Natural killer cell (primary cell): ENCODE data around the gene ATOH8. TPM values are rescaled to one million over a fixed set of nuclear protein-coding genes. Genes with fewer than 3 reads are reported as not detected.
"Not testable (repeated sequence)": the region's sequence is repeated elsewhere in the genome, so short reads cannot be mapped to it uniquely, and the experiment has no call there.

ENCODE experiments used
- ATAC-seq, 3 donors: fragments of 150-1000 bp in 2 of 3; fragments of 200-7000 bp in 1 of 3; cut with Tn5 transposase; 1 replicate in 1 of 3; 2 replicates in 2 of 3; pipeline ENCODE4 v1.10.0; 2021; ENCODE audit warnings: mild to moderate bottlenecking in 2 of 3, moderate library complexity in 2 of 3
- DNase-seq, 2 donors: peaks; one replicate each; pipeline versions ENCODE4 v3.0.0 to v3.0.0-alpha.2; 2013 to 2021; ENCODE audit warnings: mixed read lengths in 1 of 2
- H3K27ac ChIP-seq: one replicate; pipeline ENCODE4 v1.5.1; 2013; ENCODE audit warnings: mild to moderate bottlenecking, low read length
- H3K27me3 ChIP-seq: one replicate; pipeline ENCODE4 v1.6.1; 2013; ENCODE audit warnings: low read length; ENCODE audit not compliant: control insufficient read depth, insufficient read depth
- H3K36me3 ChIP-seq: one replicate; pipeline ENCODE4 v1.6.1; 2013; ENCODE audit warnings: low read length; ENCODE audit not compliant: control insufficient read depth, insufficient read depth
- H3K4me1 ChIP-seq: one replicate; pipeline ENCODE4 v1.6.1; 2013; ENCODE audit warnings: low read length; ENCODE audit not compliant: control insufficient read depth, insufficient read depth
- H3K4me3 ChIP-seq: one replicate; pipeline ENCODE4 v1.5.1; 2013; ENCODE audit warnings: low read length
- H3K9me3 ChIP-seq: one replicate; pipeline ENCODE4 v1.6.1; 2013; ENCODE audit warnings: low read length; ENCODE audit not compliant: control insufficient read depth, insufficient read depth
- H3K27ac Mint-ChIP-seq, 2 donors: one replicate each; pipeline ENCODE4 v1.8.0; 2022; ENCODE audit warnings: mild to moderate bottlenecking in 2 of 2, mixed read lengths in 2 of 2, moderate library complexity in 1 of 2
- H3K27me3 Mint-ChIP-seq, 2 donors: one replicate each; pipeline ENCODE4 v1.8.0; 2022; ENCODE audit warnings: low read depth in 2 of 2, mixed read lengths in 2 of 2
- H3K36me3 Mint-ChIP-seq: one replicate; pipeline ENCODE4 v1.8.0; 2022; ENCODE audit warnings: mixed read lengths
- H3K4me1 Mint-ChIP-seq, 2 donors: one replicate each; pipeline ENCODE4 v1.8.0; 2022; ENCODE audit warnings: mixed read lengths in 2 of 2
- H3K4me3 Mint-ChIP-seq: one replicate; pipeline ENCODE4 v1.8.0; 2022; ENCODE audit warnings: mild to moderate bottlenecking, moderate library complexity, mixed read lengths
- H3K9me3 Mint-ChIP-seq, 2 donors: one replicate each; pipeline ENCODE4 v1.8.0; 2022; ENCODE audit warnings: mixed read lengths in 2 of 2
- WGBS: methylation state at CpG from one replicate; pipeline ENCODE4 v1.1.7; 2013; ENCODE audit warnings: missing lambda C conversion rate; ENCODE audit not compliant: insufficient coverage; 5-methylcytosine and 5-hydroxymethylcytosine counted together
- intact Hi-C: fragments of 100-400 bp; cut with micrococcal nuclease; formaldehyde crosslinking; loops from one replicate; pipeline ENCODE4 v1.14.2; 2022
- total RNA-seq, 4 donors: library from RNA; stranded (reverse); fragments of 120-200 nt in 1 of 4; gene quantifications; one replicate each; pipeline versions ENCODE4 v1.2.3 to v1.2.4, GENCODE V29; 2013 to 2022
- TF ChIP-seq, protein P1 (sequence below): fragments of 200-600 bp; IDR thresholded peaks from one replicate; pipeline ENCODE4 v1.8.0; 2022; ENCODE audit warnings: antibody characterized with exemption

The ATOH8 gene
- total RNA-seq, 3 donors from 2014 or later (not counting 1 experiment from before 2014, with no cell fraction given) = 0.23 TPM; not detected in 2

DNA sequence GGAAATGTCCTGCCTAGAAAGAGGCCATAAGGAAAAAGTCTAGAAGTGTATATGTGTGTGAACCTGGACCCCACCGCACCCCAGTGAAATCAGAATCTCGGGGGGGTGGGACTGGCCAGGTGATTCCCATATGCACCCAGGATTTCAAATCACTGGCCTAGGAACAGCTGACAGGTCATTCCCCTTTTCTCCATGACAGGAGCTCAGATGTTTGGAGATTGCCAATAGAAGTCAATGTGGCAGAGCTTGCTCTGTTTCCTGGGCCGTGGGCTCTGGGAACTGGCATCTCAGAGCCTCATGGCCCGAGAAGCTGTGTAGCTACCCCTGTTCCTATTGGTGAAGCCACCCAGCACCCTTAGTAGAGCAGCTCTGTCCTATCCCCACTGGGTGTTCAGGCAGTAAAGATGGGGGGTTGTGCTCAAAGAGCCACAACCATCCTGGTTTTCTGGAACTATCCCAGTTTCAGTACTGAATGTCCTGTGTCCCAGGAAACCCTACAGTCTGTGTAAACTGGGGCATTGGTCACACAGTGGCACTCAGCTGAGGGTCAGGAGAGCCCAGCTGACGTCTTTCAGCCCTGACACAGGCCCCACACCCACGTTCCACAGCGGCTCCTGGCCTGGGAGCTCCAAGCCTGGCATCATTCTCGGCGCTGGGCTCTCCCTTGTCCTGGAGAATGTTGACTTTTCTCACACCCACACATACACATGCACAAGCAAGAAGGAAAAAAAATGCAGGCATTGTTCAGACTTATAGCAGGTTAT, 40.8 kb upstream of the ATOH8 start:
- no peaks in the 10 kb centered on the region for H3K36me3 ChIP-seq
- Mint-ChIP-seq H3K4me3 (no peak overlapping the region), H3K27ac (no peak overlapping the region), H3K4me1 (peaks cover 0 to 6% of the 10 kb centered on the region in 2 donors), H3K9me3 (no peaks in the 10 kb centered on the region), H3K27me3 (no peaks in the 10 kb centered on the region), H3K36me3 (no peaks in the 10 kb centered on the region)
- H3K27ac ChIP-seq = no peak overlapping the region
- TF ChIP-seq, protein P1, sequence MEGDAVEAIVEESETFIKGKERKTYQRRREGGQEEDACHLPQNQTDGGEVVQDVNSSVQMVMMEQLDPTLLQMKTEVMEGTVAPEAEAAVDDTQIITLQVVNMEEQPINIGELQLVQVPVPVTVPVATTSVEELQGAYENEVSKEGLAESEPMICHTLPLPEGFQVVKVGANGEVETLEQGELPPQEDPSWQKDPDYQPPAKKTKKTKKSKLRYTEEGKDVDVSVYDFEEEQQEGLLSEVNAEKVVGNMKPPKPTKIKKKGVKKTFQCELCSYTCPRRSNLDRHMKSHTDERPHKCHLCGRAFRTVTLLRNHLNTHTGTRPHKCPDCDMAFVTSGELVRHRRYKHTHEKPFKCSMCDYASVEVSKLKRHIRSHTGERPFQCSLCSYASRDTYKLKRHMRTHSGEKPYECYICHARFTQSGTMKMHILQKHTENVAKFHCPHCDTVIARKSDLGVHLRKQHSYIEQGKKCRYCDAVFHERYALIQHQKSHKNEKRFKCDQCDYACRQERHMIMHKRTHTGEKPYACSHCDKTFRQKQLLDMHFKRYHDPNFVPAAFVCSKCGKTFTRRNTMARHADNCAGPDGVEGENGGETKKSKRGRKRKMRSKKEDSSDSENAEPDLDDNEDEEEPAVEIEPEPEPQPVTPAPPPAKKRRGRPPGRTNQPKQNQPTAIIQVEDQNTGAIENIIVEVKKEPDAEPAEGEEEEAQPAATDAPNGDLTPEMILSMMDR = no peak
- H3K4me3 ChIP-seq = no peak overlapping the region
- DNase-seq (no peak), ATAC-seq (no peak)
- H3K9me3 ChIP-seq = no peaks in the 10 kb centered on the region
- no peaks in the 10 kb centered on the region for H3K27me3 ChIP-seq
- intact Hi-C loops = no loop called here
- WGBS = 95% methylated on average over 9 of the region's 9 CpGs
- H3K4me1 ChIP-seq = peaks cover 21% of the 10 kb centered on the region

GRCh38 chr2:85713836-85714235, 40.0 kb upstream of the ATOH8 start:
- no peak overlapping the region for H3K4me3 Mint-ChIP-seq
- intact Hi-C loops = no loop called here
- Histone ChIP-seq H3K9me3 (no peaks in the 10 kb centered on the region), H3K27ac (no peak overlapping the region), H3K4me3 (no peak overlapping the region), H3K4me1 (peaks cover 21% of the 10 kb centered on the region), H3K36me3 (no peaks in the 10 kb centered on the region), H3K27me3 (no peaks in the 10 kb centered on the region)
- H3K27ac Mint-ChIP-seq = no peak overlapping the region
- DNase-seq (no peak), ATAC-seq (no peak)
- H3K27me3 Mint-ChIP-seq = no peaks in the 10 kb centered on the region
- H3K4me1 Mint-ChIP-seq = peaks cover 0 to 6% of the 10 kb centered on the region in 2 donors
- WGBS = 94% methylated on average over 5 of the region's 5 CpGs
- no peaks in the 10 kb centered on the region for H3K36me3 Mint-ChIP-seq
- no peaks in the 10 kb centered on the region for H3K9me3 Mint-ChIP-seq
- TF ChIP-seq, protein P1 = no peak

DNA sequence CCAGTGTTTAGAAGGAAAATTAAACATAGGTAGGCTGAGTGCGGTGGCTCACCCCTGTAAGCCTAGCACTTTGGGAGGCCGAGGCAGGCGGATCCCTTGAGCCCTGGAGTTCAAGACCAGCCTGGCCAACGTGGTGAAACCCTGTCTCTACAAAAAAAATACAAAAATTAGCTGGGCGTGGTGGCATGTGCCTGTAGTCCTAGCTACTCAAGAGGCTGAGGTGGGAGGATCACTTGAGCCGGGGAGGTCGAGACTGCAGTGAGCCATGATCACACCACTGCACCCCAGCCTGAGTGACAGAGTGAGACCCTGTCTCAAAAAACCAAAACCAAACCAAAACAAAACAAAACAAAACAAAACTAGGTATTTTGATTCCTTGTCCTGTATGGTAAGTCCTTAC, 39.4 kb upstream of the ATOH8 start:
- H3K36me3 ChIP-seq, H3K9me3 Mint-ChIP-seq, H3K4me3 Mint-ChIP-seq, H3K27me3 ChIP-seq, H3K27ac Mint-ChIP-seq, H3K27me3 Mint-ChIP-seq, H3K9me3 ChIP-seq, H3K4me1 Mint-ChIP-seq, H3K36me3 Mint-ChIP-seq, H3K27ac ChIP-seq, H3K4me3 ChIP-seq, DNase-seq, intact Hi-C loops, ATAC-seq: not testable (repeated sequence)
- H3K4me1 ChIP-seq = peaks cover 21% of the 10 kb centered on the region
- WGBS = 80% methylated on average over 7 of the region's 7 CpGs

GRCh38 chr2:85714841-85715240, 39.0 kb upstream of the ATOH8 start:
- 95% methylated on average over 2 of the region's 8 CpGs for WGBS

More at GRCh38 chr2:85714841-85715240, 39.0 kb upstream of the ATOH8 start:
- Histone ChIP-seq H3K27me3 (no peaks in the 10 kb centered on the region), H3K27ac (no peak overlapping the region), H3K9me3 (no peaks in the 10 kb centered on the region), H3K4me1 (peaks cover 18% of the 10 kb centered on the region), H3K4me3 (no peak overlapping the region), H3K36me3 (no peaks in the 10 kb centered on the region)
- ATAC-seq = peak in 1 of 3 donors; percentile 18
- H3K27ac Mint-ChIP-seq = no peak overlapping the region
- H3K4me1 Mint-ChIP-seq = peaks cover 0 to 6% of the 10 kb centered on the region in 2 donors
- TF ChIP-seq, protein P1 = no peak
- no peak for DNase-seq
- no peaks in the 10 kb centered on the region for H3K27me3 Mint-ChIP-seq
- intact Hi-C loops = no loop called here
- H3K9me3 Mint-ChIP-seq = no peaks in the 10 kb centered on the region
- H3K4me3 Mint-ChIP-seq = no peak overlapping the region
- no peaks in the 10 kb centered on the region for H3K36me3 Mint-ChIP-seq
